Parietal lobe (tissue), 1 donor: ENCODE results near the gene TSPY9. TPM values are rescaled to one million over a fixed set of nuclear protein-coding genes. Genes with fewer than 3 reads are reported as not detected.

ENCODE experiments used
- total RNA-seq: library from RNA; depleted of rRNA; stranded (reverse); fragments of >200 nt; gene quantifications from one replicate; pipeline ENCODE4 v1.2.3, GENCODE V29; 2014

TSPY9 gene, protein sequence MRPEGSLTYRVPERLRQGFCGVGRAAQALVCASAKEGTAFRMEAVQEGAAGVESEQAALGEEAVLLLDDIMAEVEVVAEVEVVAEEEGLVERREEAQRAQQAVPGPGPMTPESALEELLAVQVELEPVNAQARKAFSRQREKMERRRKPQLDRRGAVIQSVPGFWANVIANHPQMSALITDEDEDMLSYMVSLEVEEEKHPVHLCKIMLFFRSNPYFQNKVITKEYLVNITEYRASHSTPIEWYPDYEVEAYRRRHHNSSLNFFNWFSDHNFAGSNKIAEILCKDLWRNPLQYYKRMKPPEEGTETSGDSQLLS
- total RNA-seq, result not detected

DNA sequence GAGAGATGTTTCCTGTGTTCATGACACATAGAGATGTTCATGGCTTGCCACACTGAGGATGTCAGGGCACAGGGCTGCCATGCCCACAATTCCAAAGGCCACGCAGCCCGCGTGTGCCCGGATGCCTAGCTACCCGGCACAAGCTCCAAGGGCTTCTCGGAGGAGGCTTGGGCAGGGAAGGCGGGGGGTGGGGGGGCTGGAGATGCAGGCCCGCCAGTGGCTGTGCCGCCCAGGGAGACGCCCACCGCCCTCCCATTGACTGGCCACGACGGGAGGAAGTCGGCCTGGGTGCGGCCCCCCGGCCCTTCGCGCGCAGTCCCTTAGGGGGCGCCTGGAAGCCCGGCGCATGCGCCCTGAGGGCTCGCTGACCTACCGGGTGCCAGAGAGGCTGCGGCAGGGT is at the start of gene TSPY9:
TSPY9 (plus strand) TSS at position 301 of the 400 bp plus-strand sequence; CDS start at position 347, 46 bp downstream.

DNA sequence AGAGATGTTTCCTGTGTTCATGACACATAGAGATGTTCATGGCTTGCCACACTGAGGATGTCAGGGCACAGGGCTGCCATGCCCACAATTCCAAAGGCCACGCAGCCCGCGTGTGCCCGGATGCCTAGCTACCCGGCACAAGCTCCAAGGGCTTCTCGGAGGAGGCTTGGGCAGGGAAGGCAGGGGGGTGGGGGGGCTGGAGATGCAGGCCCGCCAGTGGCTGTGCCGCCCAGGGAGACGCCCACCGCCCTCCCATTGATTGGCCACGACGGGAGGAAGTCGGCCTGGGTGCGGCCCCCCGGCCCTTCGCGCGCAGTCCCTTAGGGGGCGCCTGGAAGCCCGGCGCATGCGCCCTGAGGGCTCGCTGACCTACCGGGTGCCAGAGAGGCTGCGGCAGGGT is 20.4 kb upstream of the TSPY9 start, which contains the start of gene TSPY1:
TSPY1 (plus strand) TSS at position 301 of the 400 bp plus-strand sequence; CDS start at position 347, 46 bp downstream.

DNA sequence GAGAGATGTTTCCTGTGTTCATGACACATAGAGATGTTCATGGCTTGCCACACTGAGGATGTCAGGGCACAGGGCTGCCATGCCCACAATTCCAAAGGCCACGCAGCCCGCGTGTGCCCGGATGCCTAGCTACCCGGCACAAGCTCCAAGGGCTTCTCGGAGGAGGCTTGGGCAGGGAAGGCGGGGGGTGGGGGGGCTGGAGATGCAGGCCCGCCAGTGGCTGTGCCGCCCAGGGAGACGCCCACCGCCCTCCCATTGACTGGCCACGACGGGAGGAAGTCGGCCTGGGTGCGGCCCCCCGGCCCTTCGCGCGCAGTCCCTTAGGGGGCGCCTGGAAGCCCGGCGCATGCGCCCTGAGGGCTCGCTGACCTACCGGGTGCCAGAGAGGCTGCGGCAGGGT is 40.5 kb downstream of the TSPY9 start, which contains the start of gene TSPY10:
TSPY10 (plus strand) TSS at position 301 of the 400 bp plus-strand sequence; CDS start at position 347, 46 bp downstream.

Other genes starting within 250 kb of the TSPY9 start
- not detected for gene TSPY4, start 149.8 kb upstream of the TSPY9 start, total RNA-seq
- gene TSPY8, start 129.5 kb upstream of the TSPY9 start, total RNA-seq, result not detected
- not detected for gene TSPY3, start 88.8 kb upstream of the TSPY9 start, total RNA-seq
- not detected for gene TSPY1, start 20.3 kb upstream of the TSPY9 start, total RNA-seq
- gene TSPY10, start 40.6 kb downstream of the TSPY9 start, total RNA-seq, result not detected